Hepatocyte (in vitro differentiated cells): ENCODE results near the gene SATB2.

Experiments
- EZH2 ChIP-seq: fragments of 200-600 bp; sonication (generic); IDR thresholded peaks from 2 replicates; pipeline ENCODE4 v1.6.1; 2016; ENCODE audit warnings: antibody characterized with exemption, mild to moderate bottlenecking, borderline replicate concordance
- TF ChIP-seq, protein P1 (sequence below): fragments of 200-600 bp; sonication (generic); IDR thresholded peaks from 2 replicates; pipeline ENCODE4 v1.5.1; 2016; ENCODE audit warnings: antibody characterized with exemption, mild to moderate bottlenecking; ENCODE audit not compliant: poor library complexity

DNA sequence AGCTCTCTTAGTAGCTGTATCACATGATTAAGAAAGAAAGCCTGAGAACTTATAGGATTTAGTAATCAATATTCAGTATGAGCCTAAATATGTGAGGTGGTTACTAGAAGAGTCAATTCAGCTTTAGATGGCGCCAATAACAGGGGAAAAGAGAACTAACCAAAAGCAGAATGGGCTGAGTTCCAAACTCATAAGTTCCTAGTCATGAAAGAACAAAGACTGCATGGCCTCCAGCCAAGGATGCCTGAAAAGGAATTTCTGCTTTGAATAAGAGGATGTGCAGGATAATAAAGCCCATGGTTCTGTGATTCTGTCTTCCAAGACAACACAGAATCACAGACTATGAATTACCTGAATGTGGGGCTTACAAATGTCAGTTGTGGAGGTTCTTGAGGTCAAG, 196.5 kb downstream of the SATB2 start:
- TF ChIP-seq, protein P1, sequence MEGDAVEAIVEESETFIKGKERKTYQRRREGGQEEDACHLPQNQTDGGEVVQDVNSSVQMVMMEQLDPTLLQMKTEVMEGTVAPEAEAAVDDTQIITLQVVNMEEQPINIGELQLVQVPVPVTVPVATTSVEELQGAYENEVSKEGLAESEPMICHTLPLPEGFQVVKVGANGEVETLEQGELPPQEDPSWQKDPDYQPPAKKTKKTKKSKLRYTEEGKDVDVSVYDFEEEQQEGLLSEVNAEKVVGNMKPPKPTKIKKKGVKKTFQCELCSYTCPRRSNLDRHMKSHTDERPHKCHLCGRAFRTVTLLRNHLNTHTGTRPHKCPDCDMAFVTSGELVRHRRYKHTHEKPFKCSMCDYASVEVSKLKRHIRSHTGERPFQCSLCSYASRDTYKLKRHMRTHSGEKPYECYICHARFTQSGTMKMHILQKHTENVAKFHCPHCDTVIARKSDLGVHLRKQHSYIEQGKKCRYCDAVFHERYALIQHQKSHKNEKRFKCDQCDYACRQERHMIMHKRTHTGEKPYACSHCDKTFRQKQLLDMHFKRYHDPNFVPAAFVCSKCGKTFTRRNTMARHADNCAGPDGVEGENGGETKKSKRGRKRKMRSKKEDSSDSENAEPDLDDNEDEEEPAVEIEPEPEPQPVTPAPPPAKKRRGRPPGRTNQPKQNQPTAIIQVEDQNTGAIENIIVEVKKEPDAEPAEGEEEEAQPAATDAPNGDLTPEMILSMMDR, result no peak
- no peak for TF ChIP-seq EZH2
